OCI-LY3 (cell line): ENCODE measurements around the gene TMEM39B.

Source experiments
- H2AFZ ChIP-seq: fragments of 200-600, 300-600 bp; shearing (Covaris generic); 2 replicates; pipeline ENCODE4 v1.6.0; 2014; ENCODE audit warnings: antibody characterized with exemption, low read depth, low read length
- H3K27ac ChIP-seq: fragments of 200-600, 300-600 bp; sonication (generic); 2 replicates; pipeline ENCODE4 v1.5.1; 2014; ENCODE audit warnings: mild to moderate bottlenecking, low read length, moderate library complexity, mixed read lengths
- H3K27me3 ChIP-seq: fragments of 200-600, 300-600 bp; sonication (generic); 2 replicates; pipeline ENCODE4 v1.6.1; 2014; ENCODE audit warnings: low read depth, low read length, mixed read lengths
- H3K36me3 ChIP-seq: fragments of 200-600, 300-600 bp; sonication (generic); replicated peaks from 2 replicates; pipeline ENCODE3; 2014; ENCODE audit warnings: low read depth, low read length, mixed read lengths
- H3K4me1 ChIP-seq: fragments of 300-600, 200-600 bp; sonication (generic); 2 replicates; pipeline ENCODE4 v1.6.1; 2014; ENCODE audit warnings: low read length, mixed read lengths
- H3K4me2 ChIP-seq: fragments of 200-600, 300-600 bp; sonication (generic); 2 replicates; pipeline ENCODE4 v1.6.1; 2014; ENCODE audit warnings: low read length, mixed read lengths
- H3K4me3 ChIP-seq: fragments of 300-600, 200-600 bp; sonication (generic); 2 replicates; pipeline ENCODE4 v1.5.1; 2014; ENCODE audit warnings: antibody characterized with exemption, mild to moderate bottlenecking, low read length, moderate library complexity
- H3K79me2 ChIP-seq: fragments of 300-600, 200-600 bp; shearing (Covaris generic); 2 replicates; pipeline ENCODE4 v1.6.1; 2014; ENCODE audit warnings: mild to moderate bottlenecking, low read length, mixed read lengths
- H3K9ac ChIP-seq: fragments of 300-600, 200-600 bp; shearing (Covaris generic); 2 replicates; pipeline ENCODE4 v1.6.0; 2014; ENCODE audit warnings: mild to moderate bottlenecking, low read length, moderate library complexity
- H3K9me3 ChIP-seq: fragments of 200-600, 300-600 bp; shearing (Covaris generic); 2 replicates; pipeline ENCODE4 v1.6.1; 2014; ENCODE audit warnings: low read length, mixed read lengths; ENCODE audit not compliant: insufficient read depth
- H4K20me1 ChIP-seq: fragments of 200-600, 300-600 bp; sonication (generic); 2 replicates; pipeline ENCODE4 v1.6.1; 2016; ENCODE audit warnings: low read length, mixed read lengths; ENCODE audit not compliant: insufficient read depth
- EZH2phosphoT487 ChIP-seq: fragments of 200-600 bp; shearing (Covaris generic); IDR thresholded peaks from 2 replicates; pipeline ENCODE4 v1.6.1; 2018; ENCODE audit warnings: antibody characterized with exemption, mixed run types, low read depth
- TF ChIP-seq, protein P1 (sequence below): fragments of 200-600, 300-600 bp; sonication (generic); IDR thresholded peaks from 2 replicates; pipeline ENCODE4 v1.5.1; 2014; ENCODE audit warnings: antibody characterized with exemption, low read length, low read depth

The TMEM39B gene

DNA sequence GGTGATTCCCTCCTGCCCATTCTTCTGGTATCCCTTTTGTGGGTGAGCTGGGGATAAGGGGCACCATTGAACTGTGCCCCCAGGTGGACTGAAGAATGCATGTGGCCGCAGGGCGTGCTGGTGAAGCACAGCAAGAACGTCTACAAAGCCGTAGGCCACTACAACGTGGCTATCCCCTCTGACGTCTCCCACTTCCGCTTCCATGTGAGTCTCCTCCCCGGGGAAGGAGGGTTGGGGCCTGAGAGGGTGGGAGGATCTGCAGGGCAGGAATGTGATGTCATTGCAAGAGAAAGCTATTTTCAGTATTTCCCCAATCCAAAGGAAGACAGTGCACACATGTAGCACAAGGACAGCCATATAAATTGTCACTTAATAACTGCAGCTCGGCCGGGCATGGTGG is 27.6 kb downstream of the TMEM39B start:
- no peak for TF ChIP-seq EZH2phosphoT487
- TF ChIP-seq, protein P1, sequence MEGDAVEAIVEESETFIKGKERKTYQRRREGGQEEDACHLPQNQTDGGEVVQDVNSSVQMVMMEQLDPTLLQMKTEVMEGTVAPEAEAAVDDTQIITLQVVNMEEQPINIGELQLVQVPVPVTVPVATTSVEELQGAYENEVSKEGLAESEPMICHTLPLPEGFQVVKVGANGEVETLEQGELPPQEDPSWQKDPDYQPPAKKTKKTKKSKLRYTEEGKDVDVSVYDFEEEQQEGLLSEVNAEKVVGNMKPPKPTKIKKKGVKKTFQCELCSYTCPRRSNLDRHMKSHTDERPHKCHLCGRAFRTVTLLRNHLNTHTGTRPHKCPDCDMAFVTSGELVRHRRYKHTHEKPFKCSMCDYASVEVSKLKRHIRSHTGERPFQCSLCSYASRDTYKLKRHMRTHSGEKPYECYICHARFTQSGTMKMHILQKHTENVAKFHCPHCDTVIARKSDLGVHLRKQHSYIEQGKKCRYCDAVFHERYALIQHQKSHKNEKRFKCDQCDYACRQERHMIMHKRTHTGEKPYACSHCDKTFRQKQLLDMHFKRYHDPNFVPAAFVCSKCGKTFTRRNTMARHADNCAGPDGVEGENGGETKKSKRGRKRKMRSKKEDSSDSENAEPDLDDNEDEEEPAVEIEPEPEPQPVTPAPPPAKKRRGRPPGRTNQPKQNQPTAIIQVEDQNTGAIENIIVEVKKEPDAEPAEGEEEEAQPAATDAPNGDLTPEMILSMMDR, result no peak
- Histone ChIP-seq H3K9ac (no peak overlapping the region), H3K79me2 (no peaks in the 10 kb centered on the region), H3K36me3 (peaks cover 5% of the 10 kb centered on the region), H3K27ac (no peak overlapping the region), H4K20me1 (no peaks in the 10 kb centered on the region), H3K4me3 (no peak overlapping the region), H3K27me3 (no peaks in the 10 kb centered on the region), H2AFZ (no peak overlapping the region), H3K9me3 (no peaks in the 10 kb centered on the region), H3K4me1 (no peaks in the 10 kb centered on the region), H3K4me2 (no peak overlapping the region)

- TF ChIP-seq EZH2phosphoT487, result no peak
- TF ChIP-seq, protein P1, result no peak
- Histone ChIP-seq H3K4me2 (no peak overlapping the region), H3K27ac (no peak overlapping the region), H3K79me2 (no peaks in the 10 kb centered on the region), H3K9ac (no peak overlapping the region), H3K36me3 (peaks cover under 1% of the 10 kb centered on the region), H4K20me1 (no peaks in the 10 kb centered on the region), H3K4me3 (no peak overlapping the region), H2AFZ (no peak overlapping the region), H3K4me1 (no peaks in the 10 kb centered on the region), H3K9me3 (no peaks in the 10 kb centered on the region), H3K27me3 (no peaks in the 10 kb centered on the region)
Observed at GRCh38 chr1:32100807-32101708, 28.3 kb downstream of the TMEM39B start.

GRCh38 chr1:32104127-32104526 is 31.4 kb downstream of the TMEM39B start:
- no peaks in the 10 kb centered on the region for H3K36me3 ChIP-seq
- H2AFZ ChIP-seq, result no peak overlapping the region
- no peaks in the 10 kb centered on the region for H3K9me3 ChIP-seq
- no peaks in the 10 kb centered on the region for H3K27me3 ChIP-seq
- H3K9ac ChIP-seq, result no peak overlapping the region
- no peak overlapping the region for H3K4me3 ChIP-seq
- peaks cover 13% of the 10 kb centered on the region for H3K79me2 ChIP-seq
- TF ChIP-seq, protein P1, result no peak
- TF ChIP-seq EZH2phosphoT487, result no peak
- H3K4me1 ChIP-seq, result peaks cover 7% of the 10 kb centered on the region
- H4K20me1 ChIP-seq, result no peaks in the 10 kb centered on the region
- H3K4me2 ChIP-seq, result no peak overlapping the region
- no peak overlapping the region for H3K27ac ChIP-seq

GRCh38 chr1:32105338-32105737 is 32.6 kb downstream of the TMEM39B start:
- Histone ChIP-seq H3K36me3 (no peaks in the 10 kb centered on the region), H4K20me1 (0 out of 2 replicates have a peak, but pooled peaks cover 2% of the 10 kb centered on the region), H3K79me2 (peaks cover 25% of the 10 kb centered on the region), H2AFZ (no peak overlapping the region), H3K4me2 (no peak overlapping the region), H3K27me3 (no peaks in the 10 kb centered on the region), H3K9me3 (no peaks in the 10 kb centered on the region), H3K9ac (no peak overlapping the region), H3K4me3 (no peak overlapping the region), H3K4me1 (peaks cover 10% of the 10 kb centered on the region), H3K27ac (no peak overlapping the region)
- TF ChIP-seq, protein P1, result no peak
- TF ChIP-seq EZH2phosphoT487, result no peak
